ENCODE measurements around the gene SPTLC1.

DNA sequence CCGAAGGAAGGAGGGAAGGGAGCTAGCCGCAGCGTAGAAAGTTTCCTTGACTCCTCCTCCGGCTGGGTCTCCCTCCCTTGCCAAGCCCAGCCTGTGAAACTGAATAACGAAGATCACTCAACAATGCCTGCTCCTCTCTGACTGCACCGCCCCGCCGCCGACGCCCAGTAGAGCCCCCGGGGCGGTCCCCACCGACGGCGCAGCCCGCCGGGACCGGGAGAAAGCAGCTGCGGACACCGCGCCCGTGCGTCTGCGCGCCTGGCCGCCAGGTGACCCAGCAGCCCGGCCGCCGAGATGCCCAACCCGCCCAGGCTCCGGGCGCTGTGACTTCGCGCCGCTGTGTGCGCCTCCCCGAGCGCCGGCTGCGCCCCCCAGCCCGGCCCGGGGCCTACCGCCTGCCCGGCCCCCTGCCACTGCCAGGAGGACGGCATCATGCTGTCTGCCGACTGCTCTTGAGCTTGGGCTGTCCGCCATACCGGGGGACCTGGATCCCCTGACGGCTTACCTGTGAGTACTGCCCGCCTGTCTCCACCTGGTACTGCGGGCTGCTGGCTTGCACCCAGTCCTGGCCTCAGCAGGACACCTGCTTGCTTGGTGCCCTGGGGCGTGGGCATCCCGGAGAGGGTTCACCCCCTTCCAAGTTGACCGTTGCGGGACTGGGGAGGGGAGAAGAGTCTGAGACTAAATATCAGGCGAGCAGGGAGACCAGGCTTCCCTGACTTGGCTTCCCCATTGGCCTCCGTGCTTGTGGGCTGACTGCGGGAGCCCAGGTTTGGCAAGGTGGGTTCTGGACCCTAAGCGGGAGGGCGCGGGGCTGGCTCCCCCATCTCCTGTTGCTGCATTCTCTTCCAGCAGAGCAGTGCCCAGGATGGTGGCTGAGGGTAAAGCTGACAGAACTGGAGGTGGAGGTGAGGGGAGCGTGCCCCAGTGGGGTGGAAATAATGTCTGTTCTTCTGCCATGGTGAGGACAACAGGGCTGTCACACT, 26.2 kb upstream of the SPTLC1 start:
- TF ChIP-seq CTCF (IDR thresholded peaks at IDR 0.05 in 2 of 3, conservative IDR thresholded peaks at IDR 0.05 in 1 of 3; ENCODE audit: control insufficient read depth in 2 of 3, extremely low read depth in 1 of 3, insufficient read depth in 1 of 3, low read depth in 3 of 3, low read length in 3 of 3) (no peak), NRF1 (conservative IDR thresholded peaks at IDR 0.05; ENCODE audit: low read depth, low read length) (no peak)

All from GM12878 (cell line).